Aorta (tissue), 5 donors: ENCODE results near the gene ZNF654. TPM values are rescaled to one million over a fixed set of nuclear protein-coding genes. Genes with fewer than 3 reads are reported as not detected.

Experiments
- ATAC-seq: fragments of 200-7000 bp; cut with Tn5 transposase; one replicate; pipeline ENCODE4 v1.9.1; 2022; ENCODE audit warnings: moderate library complexity; ENCODE audit not compliant: low FRiP score
- DNase-seq, 2 donors: peaks; one replicate each; pipeline ENCODE4 v3.0.0-alpha.2; 2020
- H3K27ac ChIP-seq, 2 donors: one replicate each; pipeline ENCODE4 v1.5.1; 2013; ENCODE audit warnings: low read length in 2 of 2, mild to moderate bottlenecking in 2 of 2, moderate library complexity in 2 of 2, control low read depth in 1 of 2, inconsistent platforms in 1 of 2, low read depth in 1 of 2
- H3K27me3 ChIP-seq, 2 donors: one replicate each; pipeline ENCODE4 v1.6.1; 2013; ENCODE audit warnings: control low read depth in 1 of 2, low read length in 1 of 2, mild to moderate bottlenecking in 1 of 2, moderate library complexity in 1 of 2; ENCODE audit not compliant: insufficient read depth in 2 of 2, control insufficient read depth in 1 of 2
- H3K36me3 ChIP-seq, 2 donors: one replicate each; pipeline ENCODE4 v1.6.1; 2013; ENCODE audit warnings: control low read depth in 1 of 2, low read length in 1 of 2, mild to moderate bottlenecking in 1 of 2; ENCODE audit not compliant: insufficient read depth in 2 of 2, control insufficient read depth in 1 of 2
- H3K4me1 ChIP-seq, 2 donors: one replicate each; pipeline ENCODE4 v1.6.1; 2013; ENCODE audit warnings: low read length in 2 of 2, control low read depth in 1 of 2, mild to moderate bottlenecking in 1 of 2, moderate library complexity in 1 of 2; ENCODE audit not compliant: insufficient read depth in 2 of 2, control insufficient read depth in 1 of 2
- H3K4me3 ChIP-seq, 2 donors: one replicate each; pipeline ENCODE4 v1.5.1; 2013; ENCODE audit warnings: low read length in 2 of 2, control low read depth in 1 of 2, mild to moderate bottlenecking in 1 of 2
- H3K9me3 ChIP-seq: one replicate; pipeline ENCODE4 v1.6.1; 2013; ENCODE audit warnings: mild to moderate bottlenecking, low read length; ENCODE audit not compliant: control insufficient read depth
- WGBS, 2 donors: extraction: QIAGEN DNeasy Blood & Tissue Kit; methylation state at CpG; one replicate each; pipeline ENCODE4 v1.1.7; 2013; 5-methylcytosine and 5-hydroxymethylcytosine counted together
- intact Hi-C, 2 donors: fragments of 100-400 bp; cut with DNase I; formaldehyde crosslinking; loops; one replicate each; pipeline versions ENCODE4 v1.14.2 to v1.15.0; 2022
- polyA plus RNA-seq, 2 donors: library from polyadenylated mRNA; stranded (reverse); fragments of 200-250 nt; gene quantifications; one replicate each; pipeline ENCODE4 v1.2.3, GENCODE V29; 2013
- total RNA-seq, 2 donors: library from RNA; stranded (reverse); fragmentation: NEBNext Ultra II Directional; extraction: Animal tissue kit (Norgen Biotek cat#: 25700); gene quantifications; one replicate each; pipeline ENCODE4 v1.2.1, GENCODE V29; 2021
- donor health status: healthy with polysubstance abuse.
- donor health status: Bipolar disorder and iron deficiency.
- donor health status: DM: no; HTN: no; CAD: no.
- donor health status: DM: no; HTN: no; CAD: no.
- donor health status: DM: yes; HTN: yes; CAD: no.

Gene ZNF654
- total and polyA plus RNA-seq, 4 donors, result 3.0 to 28.3 (median 11.4) TPM

- intact Hi-C loops, result no loop called here
- WGBS, 2 donors, result 83 to 90% methylated on average over 1 of the region's 1 CpG
- H3K9me3 ChIP-seq, result no peaks in the 10 kb centered on the region
- H3K27me3 ChIP-seq, result no peaks in the 10 kb centered on the region
- ATAC-seq, result no peak
- H3K4me1 ChIP-seq, result no peaks in the 10 kb centered on the region
- DNase-seq, result no peak
- H3K27ac ChIP-seq, result no peak overlapping the region
- H3K36me3 ChIP-seq, result peaks cover 0 to 3% of the 10 kb centered on the region in 2 donors
- H3K4me3 ChIP-seq, result no peak overlapping the region
These were observed 78.8 kb downstream of the ZNF654 start for GRCh38 chr3:88137836-88138235.

DNA sequence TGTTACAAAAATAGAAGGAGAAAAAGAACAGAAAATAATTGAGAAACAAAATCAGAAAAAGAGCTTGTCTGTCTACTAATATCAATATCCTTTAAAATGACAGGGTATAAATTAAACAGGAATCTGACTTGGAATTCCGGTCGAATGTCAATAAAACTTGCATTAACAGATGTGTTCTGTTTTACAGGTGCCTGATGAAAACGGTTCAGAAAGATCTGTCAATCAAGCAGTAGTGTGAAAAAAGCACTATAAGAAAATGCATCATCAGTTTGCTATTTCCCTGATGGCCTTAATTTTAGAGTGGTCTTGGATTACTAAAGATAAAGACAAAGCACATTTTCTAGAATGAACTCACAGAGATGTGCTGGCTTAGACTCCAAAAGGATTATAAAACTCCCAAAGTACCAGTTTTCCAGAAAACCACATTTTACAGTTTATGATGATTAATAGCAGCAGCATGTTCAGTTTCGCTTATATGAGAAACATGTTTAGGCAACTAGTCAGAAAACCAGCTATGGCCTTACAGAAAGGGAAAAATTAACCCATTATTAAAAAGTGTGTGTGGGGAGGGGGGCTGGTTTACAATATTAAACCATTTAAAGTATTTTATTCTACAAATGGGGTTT lies 82.5 kb downstream of the ZNF654 start:
- H3K4me3 ChIP-seq, result no peak overlapping the region
- WGBS, 2 donors, result 68 to 70% methylated on average over 4 of the region's 4 CpGs
- ATAC-seq (no peak), DNase-seq (no peak)
- H3K36me3 ChIP-seq, result peaks cover 0 to 3% of the 10 kb centered on the region in 2 donors
- no peaks in the 10 kb centered on the region for H3K27me3 ChIP-seq
- intact Hi-C loops, result no loop called here
- no peak overlapping the region for H3K27ac ChIP-seq
- no peaks in the 10 kb centered on the region for H3K4me1 ChIP-seq
- H3K9me3 ChIP-seq, result no peaks in the 10 kb centered on the region

- 81 to 84% methylated on average over 3 of the region's 3 CpGs for WGBS, 2 donors
- ATAC-seq, result no peak
- intact Hi-C loops, result no loop called here
- Histone ChIP-seq H3K4me3 (no peak overlapping the region), H3K36me3 (peaks cover 0 to 3% of the 10 kb centered on the region in 2 donors), H3K4me1 (no peaks in the 10 kb centered on the region), H3K9me3 (no peaks in the 10 kb centered on the region), H3K27ac (no peak overlapping the region), H3K27me3 (no peaks in the 10 kb centered on the region)
- DNase-seq, result no peak
These were observed 83.1 kb downstream of the ZNF654 start for GRCh38 chr3:88142094-88142624.

DNA sequence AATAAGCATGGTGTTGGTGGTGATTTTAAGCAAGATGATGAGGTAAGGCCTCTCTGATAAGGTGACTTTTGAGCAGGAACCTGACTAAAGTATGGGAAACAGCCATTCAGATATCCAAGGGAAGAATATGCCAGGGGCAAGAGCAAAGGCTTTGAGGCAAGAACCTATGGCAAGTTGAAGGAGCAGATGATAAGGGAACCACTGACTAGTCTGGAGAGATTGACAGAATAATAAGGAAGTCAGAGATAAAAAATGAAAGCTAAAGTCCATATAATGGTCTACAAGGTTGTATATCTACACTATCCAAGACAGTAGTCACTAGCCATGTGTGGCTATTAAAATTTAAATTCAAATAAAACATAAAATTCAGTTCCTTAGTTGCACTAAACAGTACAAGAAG lies 88.2 kb downstream of the ZNF654 start:
- ATAC-seq (no peak), DNase-seq (no peak)
- peaks cover 0 to 5% of the 10 kb centered on the region in 2 donors for H3K4me1 ChIP-seq
- H3K9me3 ChIP-seq, result no peaks in the 10 kb centered on the region
- H3K27me3 ChIP-seq, result no peaks in the 10 kb centered on the region
- no peak overlapping the region for H3K4me3 ChIP-seq
- no peaks in the 10 kb centered on the region for H3K36me3 ChIP-seq
- intact Hi-C loops, result loop anchor here in 1 of 2 donors (5.0 kb wide), 1 partner anchor 90 kb away; the partner anchor contains the start of genes CGGBP1 and ZNF654
- H3K27ac ChIP-seq, result no peak overlapping the region

DNA sequence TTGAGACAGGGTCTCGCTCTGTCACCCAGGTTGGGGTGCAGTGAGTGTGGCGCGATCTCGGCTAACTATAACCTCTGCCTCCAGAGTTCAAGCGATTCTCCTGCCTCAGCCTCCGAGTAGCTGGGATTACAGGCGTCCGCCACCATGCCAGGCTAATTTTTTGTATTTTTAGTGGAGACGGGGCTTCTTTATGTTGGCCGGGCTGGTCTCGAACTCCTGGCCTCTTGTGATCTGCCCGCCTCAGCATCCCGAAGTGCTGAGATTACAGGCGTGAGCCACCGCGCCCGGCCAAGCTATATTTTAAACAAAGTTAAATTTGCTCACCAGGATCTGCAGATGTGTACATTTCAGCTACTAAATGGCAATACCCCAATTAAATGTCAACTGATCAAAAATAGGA lies 89.6 kb downstream of the ZNF654 start:
- Histone ChIP-seq H3K4me3 (peak overlapping the region in 1 of 2 donors; percentile 95), H3K36me3 (no peaks in the 10 kb centered on the region), H3K27ac (no peak overlapping the region), H3K4me1 (peaks cover 0 to 5% of the 10 kb centered on the region in 2 donors), H3K27me3 (no peaks in the 10 kb centered on the region), H3K9me3 (no peaks in the 10 kb centered on the region)
- no peak for ATAC-seq
- intact Hi-C loops, result loop anchor here in 1 of 2 donors (5.0 kb wide), 1 partner anchor 91 kb away; the partner anchor contains the start of genes CGGBP1 and ZNF654
- 60 to 67% methylated on average over 17 of the region's 17 CpGs for WGBS, 2 donors
- no peak for DNase-seq

DNA sequence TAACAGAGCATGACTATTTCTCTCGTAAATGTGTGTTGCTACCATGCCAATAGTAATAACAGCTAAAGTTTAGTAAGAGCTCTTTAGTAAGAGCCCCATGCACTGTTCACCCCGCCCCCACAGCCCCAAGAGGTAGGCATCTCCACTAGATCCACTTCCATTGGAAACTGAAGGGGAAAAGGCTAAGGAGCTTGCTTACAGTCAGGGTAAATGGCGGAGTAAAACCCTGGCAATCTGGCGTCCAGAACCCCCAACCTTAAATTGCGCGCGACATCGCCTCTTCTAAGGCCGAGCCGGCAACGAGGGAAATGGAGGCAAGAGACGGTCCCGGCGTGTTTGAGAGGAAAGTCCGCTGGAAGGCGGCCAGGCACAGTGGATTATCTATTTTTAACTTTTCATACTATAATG lies 90.0 kb downstream of the ZNF654 start:
- ATAC-seq (no peak), DNase-seq (no peak)
- Histone ChIP-seq H3K4me3 (peak overlapping the region; percentile 52 to 95), H3K9me3 (no peaks in the 10 kb centered on the region), H3K36me3 (no peaks in the 10 kb centered on the region), H3K27me3 (no peaks in the 10 kb centered on the region), H3K27ac (peak overlapping the region in 1 of 2 donors; percentile 24), H3K4me1 (peaks cover 0 to 5% of the 10 kb centered on the region in 2 donors)
- 0% methylated on average over 16 of the region's 16 CpGs for WGBS, 2 donors
- intact Hi-C loops, result loop anchor here in 1 of 2 donors (5.0 kb wide), 1 partner anchor 92 kb away; the partner anchor contains the start of genes CGGBP1 and ZNF654

DNA sequence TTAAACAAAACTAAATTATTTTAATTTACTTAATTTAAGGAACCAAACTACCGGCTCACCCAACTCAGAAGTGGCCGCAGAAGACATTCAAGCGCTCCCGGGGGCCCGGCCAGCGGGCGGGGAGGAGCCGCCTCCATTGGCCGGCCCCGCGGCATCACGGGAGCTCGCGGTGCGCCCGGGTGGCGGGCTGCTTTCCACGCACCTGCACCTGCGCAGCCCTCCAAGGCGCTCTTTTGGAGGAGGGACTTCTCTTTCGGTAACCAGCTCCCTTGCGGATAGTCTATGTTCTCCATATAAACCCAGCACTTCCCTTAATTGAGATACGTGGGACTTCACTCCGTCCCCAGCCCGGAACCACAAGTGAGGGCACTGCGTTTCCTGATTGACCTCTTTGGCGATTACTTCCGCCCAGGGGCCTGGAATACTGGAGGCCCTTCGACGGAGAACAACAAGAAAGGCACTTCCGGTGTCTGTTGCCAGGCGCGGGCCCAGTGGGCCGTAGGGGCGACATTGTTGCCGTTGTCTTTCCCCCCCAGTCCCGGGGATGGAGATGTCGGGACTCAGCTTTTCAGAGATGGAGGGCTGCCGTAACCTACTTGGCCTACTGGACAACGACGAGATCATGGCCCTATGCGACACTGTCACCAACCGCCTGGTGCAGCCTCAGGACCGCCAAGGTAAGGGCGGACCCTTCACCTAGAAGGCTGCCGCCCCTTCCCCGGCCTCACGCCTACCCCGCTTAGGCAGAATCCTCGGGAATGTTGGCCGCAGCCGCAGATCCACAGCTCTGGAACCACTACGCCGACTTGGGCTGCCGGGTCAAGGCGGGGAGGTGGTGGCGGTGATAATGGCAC lies 90.7 kb downstream of the ZNF654 start, which contains the start of gene C3orf38:
C3orf38 (plus strand) TSS at position 451 of the 854 bp plus-strand sequence; CDS start at position 545, 94 bp downstream.
- Histone ChIP-seq H3K36me3 (peaks cover 0 to 2% of the 10 kb centered on the region in 2 donors), H3K4me3 (peak within 1 kb of the TSS; percentile 52 to 95), H3K9me3 (no peaks in the 10 kb centered on the region), H3K27me3 (no peaks in the 10 kb centered on the region), H3K4me1 (peaks cover 0 to 5% of the 10 kb centered on the region in 2 donors), H3K27ac (peak within 1 kb of the TSS in 1 of 2 donors; percentile 88)
- WGBS, 2 donors, result 0% methylated on average over 57 of the region's 57 CpGs
- DNase-seq, result peak; percentile 93 to 95
- intact Hi-C loops, result loop anchor here (2.0 to 5.0 kb wide), 2 partner anchors 91 to 92 kb away; partner anchors contain the start of genes CGGBP1 (in 2 of the 2) and ZNF654 (in 2 of the 2)
- ATAC-seq, result peak; percentile 96

GRCh38 chr3:88150371-88150770 lies 91.3 kb downstream of the ZNF654 start:
- intact Hi-C loops, result loop anchor here in 1 of 2 donors (2.0 kb wide), 1 partner anchor 92 kb away; the partner anchor contains the start of genes CGGBP1 and ZNF654

More at GRCh38 chr3:88150371-88150770, 91.3 kb downstream of the ZNF654 start:
- Histone ChIP-seq H3K4me1 (peaks cover 0 to 5% of the 10 kb centered on the region in 2 donors), H3K27me3 (no peaks in the 10 kb centered on the region), H3K27ac (peak overlapping the region in 1 of 2 donors; percentile 88), H3K36me3 (peaks cover 0 to 5% of the 10 kb centered on the region in 2 donors), H3K4me3 (peak overlapping the region; percentile 52 to 95), H3K9me3 (no peaks in the 10 kb centered on the region)
- DNase-seq (no peak), ATAC-seq (peak; percentile 39)
- 1% methylated on average over 8 of the region's 8 CpGs for WGBS, 2 donors
